Measurements from ENCODE around the gene PMEL.
"Not testable (repeated sequence)": the region's sequence is repeated elsewhere in the genome, so short reads cannot be mapped to it uniquely, and the experiment has no call there.

PMEL gene

DNA sequence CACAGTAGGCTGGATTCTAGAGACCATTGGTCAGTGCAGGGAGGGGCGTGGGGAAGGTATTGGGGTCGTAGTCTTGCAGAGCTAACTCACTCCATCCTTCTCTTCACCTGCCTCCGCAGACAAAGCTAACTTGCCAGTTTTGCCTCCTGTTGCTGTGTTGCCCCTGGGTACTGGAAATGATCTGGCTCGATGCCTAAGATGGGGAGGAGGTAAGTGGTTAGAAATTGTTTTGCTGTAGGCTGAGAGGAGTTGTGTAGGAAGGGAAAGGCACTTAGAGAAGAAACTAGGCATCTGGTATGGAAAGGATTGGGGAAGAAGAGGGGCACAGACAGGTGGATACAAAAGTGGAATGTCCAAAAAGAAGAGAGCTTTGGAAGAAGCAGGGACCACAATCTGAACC is 23.8 kb downstream of the PMEL start:
- DNase-seq (ENCODE audit: low spot score), result no peak

DNA sequence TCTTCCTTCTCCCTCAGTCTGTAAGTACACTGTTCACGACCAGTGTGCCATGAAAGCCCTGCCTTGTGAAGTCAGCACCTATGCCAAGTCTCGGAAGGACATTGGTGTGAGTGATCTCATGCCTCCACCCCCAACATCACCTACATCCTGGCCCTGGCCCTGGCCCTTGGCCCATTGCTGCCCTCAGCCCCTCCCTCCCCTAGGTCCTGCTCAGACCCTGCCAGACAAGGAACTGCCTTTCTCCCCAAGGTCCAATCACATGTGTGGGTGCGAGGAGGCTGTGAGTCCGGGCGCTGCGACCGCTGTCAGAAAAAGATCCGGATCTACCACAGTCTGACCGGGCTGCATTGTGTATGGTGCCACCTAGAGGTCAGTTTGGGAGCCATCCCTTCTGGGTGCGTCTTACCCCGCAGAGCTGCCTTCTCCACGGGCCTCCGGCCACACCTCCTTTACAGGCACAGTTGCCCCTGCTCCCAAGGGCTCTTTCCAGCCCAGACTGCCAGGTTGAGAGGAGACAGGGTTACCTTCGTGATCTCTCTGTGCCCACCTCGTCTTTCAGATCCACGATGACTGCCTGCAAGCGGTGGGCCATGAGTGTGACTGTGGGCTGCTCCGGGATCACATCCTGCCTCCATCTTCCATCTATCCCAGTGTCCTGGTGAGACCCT is 25.6 kb downstream of the PMEL start:
- DNase-seq (ENCODE audit: low spot score), result peak; percentile 83

- no peak for DNase-seq (ENCODE audit: low spot score)
These were observed 26.9 kb downstream of the PMEL start for GRCh38 chr12:55938826-55939501.

GRCh38 chr12:55937981-55938380 is 27.9 kb downstream of the PMEL start:
- DNase-seq (ENCODE audit: low spot score), result peak; percentile 24

DNA sequence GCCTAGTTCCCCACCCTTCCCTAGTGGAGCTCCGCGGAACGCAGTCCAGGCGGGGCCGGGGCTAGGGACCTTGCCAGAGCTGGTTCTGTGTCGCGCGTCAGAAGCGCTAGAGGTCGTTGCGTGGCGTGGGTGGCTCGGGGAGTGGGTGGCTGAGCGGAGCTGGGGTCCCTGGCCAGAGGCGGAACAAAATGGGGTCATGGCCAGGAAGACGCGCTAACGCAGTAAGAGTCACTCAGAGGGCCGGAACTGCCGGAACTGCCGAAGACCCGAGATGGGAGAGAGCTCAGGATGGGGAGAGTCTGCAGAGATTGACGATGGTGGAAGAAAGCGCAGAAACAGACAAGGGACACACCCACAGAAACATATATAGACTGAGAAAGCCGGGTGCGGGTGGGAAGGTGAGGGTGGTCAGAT is 30.1 kb downstream of the PMEL start:
- peak; percentile 36 for DNase-seq (ENCODE audit: low spot score)

- no peak for DNase-seq (ENCODE audit: low spot score)
These were observed 31.1 kb downstream of the PMEL start for GRCh38 chr12:55934773-55935172.

DNA sequence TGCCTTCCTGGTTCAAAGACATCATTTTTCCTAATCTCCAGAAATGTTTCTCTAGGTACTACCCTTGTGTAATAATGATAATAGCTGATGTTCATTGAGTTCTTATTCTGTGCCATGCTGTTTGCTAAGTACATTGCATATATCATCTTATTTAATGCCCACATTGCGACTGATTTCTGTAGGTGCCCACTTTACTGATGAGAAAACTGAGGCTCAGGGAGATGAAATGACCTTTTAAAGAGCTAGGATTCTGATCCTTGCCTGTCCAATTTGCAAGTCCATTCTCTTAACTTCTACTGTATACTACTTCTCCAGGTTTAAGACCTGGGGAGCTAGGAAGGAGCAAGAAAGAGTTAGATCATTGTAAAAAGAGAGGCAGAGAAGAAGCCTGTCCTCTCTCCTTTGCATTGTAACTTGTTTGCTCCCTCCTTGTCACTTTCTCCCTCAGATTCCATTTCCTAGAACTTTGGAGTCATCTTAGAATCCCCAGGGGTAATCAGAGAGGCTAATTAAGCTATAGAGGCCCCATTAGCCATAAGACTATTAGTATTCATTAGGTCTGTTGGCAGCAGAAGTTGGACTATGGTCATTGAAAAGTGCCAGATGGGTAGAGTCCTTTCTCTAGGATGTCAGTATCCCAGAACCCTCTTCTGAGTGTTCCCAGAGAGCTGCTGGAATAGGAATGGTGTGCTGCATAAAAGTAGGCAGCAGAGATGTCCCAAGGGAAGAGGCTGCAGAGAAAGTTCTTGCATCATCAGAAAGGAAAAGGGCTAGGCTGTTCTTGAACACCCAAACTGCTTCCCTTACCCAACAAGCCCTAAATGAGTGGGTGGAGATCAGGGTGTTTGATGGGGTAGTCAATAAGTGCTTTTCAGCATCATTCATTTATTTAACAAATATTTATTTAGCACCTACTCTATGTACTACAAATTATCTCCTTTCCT is 31.8 kb downstream of the PMEL start:
- no peak for DNase-seq (ENCODE audit: low spot score)

GRCh38 chr12:55933169-55933798 is 32.6 kb downstream of the PMEL start:
- peak; percentile 28 for DNase-seq (ENCODE audit: low spot score)

DNA sequence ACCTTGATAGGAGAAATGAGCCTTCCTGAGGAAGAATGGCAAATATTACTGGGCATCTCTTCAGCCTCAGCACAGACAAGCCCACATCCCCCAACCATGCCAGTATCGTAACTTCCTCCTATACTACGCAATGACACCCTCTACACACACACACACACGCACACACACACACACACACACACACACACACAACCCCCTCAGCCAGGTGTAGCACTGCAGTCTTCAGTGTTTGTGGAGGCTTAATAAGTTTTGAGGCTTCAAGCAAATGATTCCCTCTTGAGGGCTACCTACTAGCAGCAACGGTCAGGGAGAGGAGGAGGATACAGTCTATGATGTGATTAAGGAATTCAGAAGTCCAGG is 33.3 kb downstream of the PMEL start:
- peak; percentile 24 for DNase-seq (ENCODE audit: low spot score)

GRCh38 chr12:55931780-55932550 is 33.9 kb downstream of the PMEL start:
- no peak for DNase-seq (ENCODE audit: low spot score)

- no peak for DNase-seq (ENCODE audit: low spot score)
These were observed 34.5 kb downstream of the PMEL start for GRCh38 chr12:55931317-55931779.

GRCh38 chr12:55930771-55931316 is 35.0 kb downstream of the PMEL start, which contains the start of gene DGKA:
Gene DGKA (plus strand): TSS chr12:55931162. CDS start chr12:55936504, 5,342 bp downstream.
- DNase-seq (ENCODE audit: low spot score), result peak; percentile 60

GRCh38 chr12:55929306-55929791 is 36.5 kb downstream of the PMEL start:
- no peak for DNase-seq (ENCODE audit: low spot score)

- peak; percentile 47 for DNase-seq (ENCODE audit: low spot score)
These were observed 38.0 kb downstream of the PMEL start, which contains the start of gene PYM1 for GRCh38 chr12:55927588-55928502. Gene PYM1 (minus strand): TSS chr12:55927894. CDS start chr12:55927761, 133 bp downstream.

DNA sequence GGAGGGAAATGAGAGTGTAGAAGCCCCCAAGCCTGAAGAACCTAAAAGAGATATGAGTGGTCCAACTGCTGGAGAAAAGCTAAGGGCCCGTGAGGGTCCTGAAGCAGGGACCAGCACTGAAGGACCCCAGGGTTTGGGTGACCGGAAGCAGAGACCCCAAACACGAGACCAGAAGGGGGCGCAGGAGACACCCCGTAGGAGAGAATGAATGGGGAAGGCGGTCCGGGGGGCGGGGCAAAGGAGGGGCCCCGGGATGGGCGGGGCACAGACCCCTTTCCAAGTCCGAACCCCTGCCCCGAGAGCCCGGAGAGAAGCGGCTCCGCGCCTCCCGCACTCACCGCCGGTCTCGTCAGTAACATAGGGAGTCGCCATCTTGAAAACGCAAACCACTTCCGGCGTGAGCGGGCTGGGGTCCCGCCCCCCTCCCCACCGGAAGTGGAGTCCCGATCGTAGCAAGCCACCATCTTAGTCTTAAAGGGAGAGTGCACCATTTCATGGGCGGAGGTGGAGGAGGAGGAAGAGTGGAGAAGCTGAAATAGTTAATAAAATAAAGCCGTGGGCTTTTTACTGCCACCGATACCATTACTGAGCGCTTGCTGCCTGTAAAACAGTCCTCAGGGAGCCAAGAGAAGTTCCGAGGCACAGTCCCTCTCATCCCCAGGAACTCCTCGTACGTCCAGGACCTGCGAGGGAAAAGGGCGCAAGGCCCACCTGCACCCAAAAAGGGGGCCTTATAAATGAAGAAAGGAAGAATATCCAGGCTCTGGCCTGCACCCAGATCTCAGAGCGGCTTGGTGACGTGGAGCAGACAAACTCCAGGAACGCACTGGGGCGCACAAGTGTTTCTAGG is 38.9 kb downstream of the PMEL start:
- peak; percentile 72 for DNase-seq (ENCODE audit: low spot score)

DNA sequence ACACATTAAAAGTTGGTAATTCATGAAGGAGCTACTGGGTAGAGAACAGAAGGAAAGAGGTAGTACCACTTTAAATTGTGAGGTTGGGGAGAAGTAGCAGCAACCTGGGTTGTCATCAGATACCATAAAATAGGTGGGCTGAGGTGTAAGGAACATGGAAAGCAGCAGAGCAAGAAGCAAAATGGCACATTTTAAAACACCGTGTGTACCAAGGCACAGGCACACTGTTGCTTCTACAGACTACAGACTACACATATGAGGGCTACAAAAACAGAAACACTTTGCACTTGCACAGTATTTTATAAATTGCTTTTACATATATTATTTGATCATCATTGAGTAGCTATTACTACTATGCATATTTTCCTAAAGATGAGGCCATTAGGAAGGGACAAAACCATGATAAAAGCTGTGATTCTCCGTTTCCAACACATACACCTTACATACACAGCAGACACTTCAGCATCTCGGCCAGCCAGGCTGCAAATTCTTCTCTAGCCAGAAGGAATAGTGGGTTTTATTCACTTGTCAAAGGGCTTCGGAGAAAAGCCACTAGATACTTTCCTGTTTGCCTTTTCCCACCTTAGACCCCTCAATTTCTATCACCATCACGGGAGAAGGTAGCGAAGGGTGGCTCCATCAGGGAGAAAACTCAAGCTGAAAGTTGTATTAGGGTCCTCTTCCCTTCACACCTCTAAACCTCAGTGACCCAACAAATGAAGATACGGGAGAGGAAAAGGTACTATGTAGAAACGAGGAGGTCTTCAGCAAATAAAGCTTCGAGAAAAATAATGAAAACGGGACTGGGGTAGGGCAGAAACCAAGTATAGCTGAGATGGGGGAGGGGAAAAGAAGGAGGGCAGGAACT is 39.7 kb downstream of the PMEL start:
- DNase-seq (ENCODE audit: low spot score), result no peak

DNA sequence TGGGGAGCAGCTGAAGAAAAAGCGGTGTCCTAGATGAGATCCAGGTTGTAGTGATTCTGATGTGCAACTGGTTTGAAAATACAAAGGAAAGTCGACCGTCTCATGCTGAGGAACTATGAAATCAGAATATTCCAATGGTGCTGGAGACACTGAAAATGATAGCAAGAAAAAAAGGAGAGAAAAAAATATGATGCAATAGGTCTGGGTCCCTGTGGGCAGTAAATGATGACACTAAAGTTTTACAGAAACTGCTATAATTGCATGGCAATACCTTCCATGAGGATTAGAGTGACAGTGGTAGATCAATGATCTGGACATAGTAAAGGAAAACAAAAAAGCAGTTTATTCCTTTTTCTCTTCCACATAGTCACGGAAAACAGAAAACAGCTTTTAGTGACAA is 40.5 kb downstream of the PMEL start:
- no peak for DNase-seq (ENCODE audit: low spot score)

- DNase-seq (ENCODE audit: low spot score), result not testable (repeated sequence)
These were observed 42.2 kb downstream of the PMEL start for GRCh38 chr12:55923648-55924047.

Measured in kidney capillary endothelial cell (primary cell).